Upper lobe of left lung (tissue), 6 donors: ENCODE measurements around the gene CEACAM7. TPM values are rescaled to one million over a fixed set of nuclear protein-coding genes. Genes with fewer than 3 reads are reported as not detected.
A peak's percentile ranks its signal among the peaks of the same experiment; 100 is the strongest.

ENCODE experiments used
- ATAC-seq, 2 donors: fragments of 200-7000 bp; cut with Tn5 transposase; one replicate each; pipeline ENCODE4 v1.9.1; 2022; ENCODE audit warnings: mild to moderate bottlenecking in 2 of 2, moderate library complexity in 2 of 2; ENCODE audit not compliant: low FRiP score in 2 of 2
- DNase-seq, 2 donors: peaks; one replicate each; pipeline ENCODE4 v3.0.0-alpha.2; 2019 to 2020
- H3K27ac ChIP-seq, 4 donors: fragments of 200-600 bp; sonication (generic); one replicate each; pipeline ENCODE4 v1.5.1; 2016 to 2019
- H3K27me3 ChIP-seq, 4 donors: fragments of 200-600 bp; sonication (generic); one replicate each; pipeline ENCODE4 v1.5.1; 2017 to 2019
- H3K36me3 ChIP-seq, 4 donors: fragments of 200-600 bp; sonication (generic); one replicate each; pipeline ENCODE4 v1.5.1; 2016 to 2019
- H3K4me1 ChIP-seq, 4 donors: fragments of 200-600 bp; sonication (generic); one replicate each; pipeline ENCODE4 v1.5.1; 2018 to 2019
- H3K4me3 ChIP-seq, 4 donors: fragments of 200-600 bp; sonication (generic); one replicate each; pipeline ENCODE4 v1.5.1; 2017 to 2019; ENCODE audit warnings: mild to moderate bottlenecking in 2 of 4, moderate library complexity in 1 of 4
- H3K9me3 ChIP-seq, 4 donors: fragments of 200-600 bp; sonication (generic); one replicate each; pipeline ENCODE4 v1.5.1; 2018 to 2019
- EP300 ChIP-seq, 4 donors: sonication (generic); formaldehyde crosslinking; IDR thresholded peaks; one replicate each; pipeline ENCODE4 v1.5.1; 2017; ENCODE audit warnings: antibody characterized with exemption in 4 of 4, control low read depth in 2 of 4
- POLR2A ChIP-seq, 4 donors: fragments of 450-650 bp; IDR thresholded peaks; one replicate each; pipeline ENCODE4 v1.5.1; 2016 to 2017; ENCODE audit warnings: antibody characterized with exemption in 4 of 4, mild to moderate bottlenecking in 2 of 4
- POLR2AphosphoS5 ChIP-seq, 2 donors: sonication (generic); formaldehyde crosslinking; IDR thresholded peaks; one replicate each; pipeline ENCODE4 v1.5.1; 2017; ENCODE audit warnings: antibody characterized with exemption in 2 of 2
- WGBS, 2 donors: methylation state at CpG; one replicate each; pipeline ENCODE4 v1.1.5; 2017 to 2018; 5-methylcytosine and 5-hydroxymethylcytosine counted together
- small RNA-seq, 4 donors: library from RNA; depleted of rRNA; stranded (forward); fragments of <200 nt; gene quantifications; one replicate each; pipeline ENCODE3, GENCODE V24; 2016
- total RNA-seq, 6 donors: library from RNA; depleted of rRNA in 4 of 6; stranded (reverse); fragments of >200 nt in 4 of 6; gene quantifications; one replicate each; pipeline versions ENCODE4 v1.1.0 to v1.2.1, GENCODE V29; 2016 to 2021
- TF ChIP-seq, protein P1 (sequence below), 6 experiments: fragments of 450-650 bp in 4 of 6; fragments of 200-600 bp in 2 of 6; sonication (generic) in 2 of 6; IDR thresholded peaks; one replicate each; pipeline ENCODE4 v1.5.1; 2016 to 2019; ENCODE audit warnings: antibody characterized with exemption in 6 of 6
- donor health status: DM: no; HTN: no; CAD: no; lungs with moderate emphysema.
- donor health status: DM: no; HTN: yes; CAD: no; lungs with severe emphysema.

Gene CEACAM7
- total RNA-seq, 6 donors from 2014 or later, result 0.23 to 0.30 (median 0.27) TPM; not detected in 3

GRCh38 chr19:41624515-41624914 lies 63.6 kb downstream of the CEACAM7 start:
- ATAC-seq (no peak), DNase-seq (no peak)
- no peaks in the 10 kb centered on the region for H3K27me3 ChIP-seq
- H3K36me3 ChIP-seq, result no peaks in the 10 kb centered on the region
- H3K4me3 ChIP-seq, result peak overlapping the region in 1 of 4 donors; percentile 42
- TF ChIP-seq, protein P1, sequence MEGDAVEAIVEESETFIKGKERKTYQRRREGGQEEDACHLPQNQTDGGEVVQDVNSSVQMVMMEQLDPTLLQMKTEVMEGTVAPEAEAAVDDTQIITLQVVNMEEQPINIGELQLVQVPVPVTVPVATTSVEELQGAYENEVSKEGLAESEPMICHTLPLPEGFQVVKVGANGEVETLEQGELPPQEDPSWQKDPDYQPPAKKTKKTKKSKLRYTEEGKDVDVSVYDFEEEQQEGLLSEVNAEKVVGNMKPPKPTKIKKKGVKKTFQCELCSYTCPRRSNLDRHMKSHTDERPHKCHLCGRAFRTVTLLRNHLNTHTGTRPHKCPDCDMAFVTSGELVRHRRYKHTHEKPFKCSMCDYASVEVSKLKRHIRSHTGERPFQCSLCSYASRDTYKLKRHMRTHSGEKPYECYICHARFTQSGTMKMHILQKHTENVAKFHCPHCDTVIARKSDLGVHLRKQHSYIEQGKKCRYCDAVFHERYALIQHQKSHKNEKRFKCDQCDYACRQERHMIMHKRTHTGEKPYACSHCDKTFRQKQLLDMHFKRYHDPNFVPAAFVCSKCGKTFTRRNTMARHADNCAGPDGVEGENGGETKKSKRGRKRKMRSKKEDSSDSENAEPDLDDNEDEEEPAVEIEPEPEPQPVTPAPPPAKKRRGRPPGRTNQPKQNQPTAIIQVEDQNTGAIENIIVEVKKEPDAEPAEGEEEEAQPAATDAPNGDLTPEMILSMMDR (IDR thresholded peaks at IDR 0.05), result no peak
- TF ChIP-seq POLR2AphosphoS5 (IDR thresholded peaks at IDR 0.05), result no peak
- TF ChIP-seq EP300 (IDR thresholded peaks at IDR 0.05), result no peak
- TF ChIP-seq POLR2A (IDR thresholded peaks at IDR 0.05), result no peak
- H3K27ac ChIP-seq, result peak overlapping the region; percentile 22 to 83 (median 60)
- H3K4me1 ChIP-seq, result peaks cover 0 to 8% (median 3%) of the 10 kb centered on the region in 4 donors
- 72 to 75% methylated on average over 6 to 7 of the region's 7 CpGs for WGBS, 2 donors
- H3K9me3 ChIP-seq, result no peaks in the 10 kb centered on the region

DNA sequence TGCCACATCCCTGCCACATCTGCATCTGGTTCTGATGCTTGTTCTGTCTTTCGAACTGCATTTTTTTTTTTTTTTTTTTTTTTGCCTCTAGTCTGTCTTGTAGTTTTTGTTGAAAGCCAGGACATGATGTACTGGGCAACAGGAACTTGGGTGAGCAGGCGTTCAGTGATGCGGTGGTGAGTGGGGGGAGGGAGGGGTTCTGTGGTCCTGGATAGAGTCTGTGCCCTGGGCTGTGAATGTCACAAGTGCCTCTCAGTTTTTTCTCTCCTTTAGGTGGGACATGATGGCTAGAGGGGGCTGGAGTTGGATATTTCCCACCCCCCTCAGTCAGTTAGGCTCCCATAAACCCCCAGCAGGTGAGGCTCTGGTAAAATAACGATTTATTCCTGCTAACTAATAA lies 64.7 kb downstream of the CEACAM7 start:
- peak overlapping the region in 1 of 4 donors; percentile 42 for H3K4me3 ChIP-seq
- WGBS, 2 donors, result 34 to 62% methylated on average over 4 of the region's 4 CpGs

More for the DNA sequence above, 64.7 kb downstream of the CEACAM7 start:
- TF ChIP-seq POLR2AphosphoS5 (IDR thresholded peaks at IDR 0.05) (no peak), POLR2A (IDR thresholded peaks at IDR 0.05) (no peak)
- ATAC-seq, result no peak
- peak in 1 of 2 donors; percentile 57 for DNase-seq
- Histone ChIP-seq H3K27me3 (no peaks in the 10 kb centered on the region), H3K9me3 (no peaks in the 10 kb centered on the region), H3K27ac (peak overlapping the region; percentile 38 to 83 (median 72)), H3K36me3 (no peaks in the 10 kb centered on the region), H3K4me1 (peaks cover 0 to 8% (median 3%) of the 10 kb centered on the region in 4 donors)

Small RNA genes within 50 kb of the gene (small RNA-seq; reads per million reads assigned to genes)
- gene AC243960.4, result 0 reads per million in 4 donors

Other genes starting within 250 kb of the CEACAM7 start
- gene DMAC2, start 248.4 kb downstream of the CEACAM7 start, total RNA-seq, result 10 to 100 TPM; 28.9 to 63.1 (median 38.3) TPM
- not detected for gene ERICH4, start 245.1 kb downstream of the CEACAM7 start, total RNA-seq
- 10 to 100 TPM in 4 of 6 donors, 1 to 10 TPM in 2; 2.3 to 22.4 (median 16.3) TPM for gene CEACAM21, start 112.1 kb downstream of the CEACAM7 start, total RNA-seq
- 1 to 10 TPM; 1.7 to 8.6 (median 5.0) TPM for gene CEACAM4, start 61.2 kb downstream of the CEACAM7 start, total RNA-seq
- gene CEACAM5, start 20.4 kb upstream of the CEACAM7 start, total RNA-seq, result 10 to 100 TPM in 4 of 6 donors, 1 to 10 TPM in 2; 5.5 to 55.2 (median 23.8) TPM
- 100 to 1,000 TPM; 140 to 651 (median 539) TPM for gene CEACAM6, start 67.3 kb upstream of the CEACAM7 start, total RNA-seq
- gene CEACAM3, start 108.3 kb upstream of the CEACAM7 start, total RNA-seq, result 1 to 10 TPM in 5 of 6 donors, not detected in 1; 1.4 to 6.0 (median 2.7) TPM
- not detected for gene LYPD4, start 156.4 kb upstream of the CEACAM7 start, total RNA-seq
- not detected for gene DMRTC2, start 156.8 kb upstream of the CEACAM7 start, total RNA-seq
- 1,000 to 10,000 TPM in 5 of 6 donors, 100 to 1,000 TPM in 1; 677 to 2,013 (median 1,382) TPM for gene RPS19, start 172.0 kb upstream of the CEACAM7 start, total RNA-seq
- 1 to 10 TPM in 4 of 6 donors, under 1 TPM in 1, not detected in 1; 0.76 to 4.7 (median 4.1) TPM for gene CD79A, start 189.0 kb upstream of the CEACAM7 start, total RNA-seq
- gene ARHGEF1, start 194.9 kb upstream of the CEACAM7 start, total RNA-seq, result 100 to 1,000 TPM; 115 to 731 (median 233) TPM
- gene ERFL, start 240.2 kb upstream of the CEACAM7 start, total RNA-seq, result 1 to 10 TPM in 2 of 6 donors, under 1 TPM in 3, not detected in 1; 0.20 to 6.3 (median 0.49) TPM